HG03095 (cell line): ENCODE measurements around the gene BID.
"Not testable (repeated sequence)": the region's sequence is repeated elsewhere in the genome, so short reads cannot be mapped to it uniquely, and the experiment has no call there.

ENCODE experiments used
- ATAC-seq: cut with Tn5 transposase; IDR thresholded peaks from one replicate; pipeline ENCODE4 v1.9.1; 2021; ENCODE audit warnings: moderate library complexity; ENCODE audit not compliant: unreplicated experiment

Gene BID

GRCh38 chr22:17770180-17771077 is 3.8 kb downstream of the BID start:
- ATAC-seq: no peak

GRCh38 chr22:17769716-17770082 is 4.6 kb downstream of the BID start:
- ATAC-seq: no peak

DNA sequence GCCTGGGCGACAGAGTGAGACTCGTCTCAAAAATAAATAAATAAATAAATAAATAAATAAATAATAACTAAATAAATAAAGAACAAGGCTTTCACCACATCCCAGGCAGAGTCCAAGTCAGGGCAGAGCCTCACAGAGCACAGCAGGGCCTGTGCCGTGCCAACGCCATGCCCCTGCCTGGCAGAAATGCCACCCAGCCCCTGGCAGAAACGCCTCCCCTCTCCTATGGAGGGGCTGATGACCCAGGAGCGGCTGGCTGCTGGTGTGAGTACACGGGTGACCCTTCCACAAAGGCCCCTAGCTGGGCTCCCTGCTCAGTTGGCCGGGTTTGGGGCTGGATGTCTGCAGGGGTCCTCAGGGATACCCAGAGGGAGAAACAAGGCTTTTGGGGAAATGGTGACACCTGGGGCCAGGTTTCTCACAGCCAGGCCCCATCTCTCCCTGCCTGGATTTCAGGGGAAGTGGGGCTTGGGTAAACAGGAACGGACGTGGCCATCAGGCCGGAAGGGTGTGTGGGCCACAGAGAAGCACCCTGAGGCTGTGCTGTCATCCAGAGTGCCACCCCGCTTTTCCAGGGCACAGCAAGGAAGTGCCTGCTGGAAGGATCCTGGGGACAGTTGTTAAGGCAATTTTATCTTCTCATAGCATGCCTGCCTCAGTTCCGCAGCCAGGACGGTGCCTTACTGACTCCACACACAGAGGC is 5.1 kb downstream of the BID start:
- no peak for ATAC-seq

DNA sequence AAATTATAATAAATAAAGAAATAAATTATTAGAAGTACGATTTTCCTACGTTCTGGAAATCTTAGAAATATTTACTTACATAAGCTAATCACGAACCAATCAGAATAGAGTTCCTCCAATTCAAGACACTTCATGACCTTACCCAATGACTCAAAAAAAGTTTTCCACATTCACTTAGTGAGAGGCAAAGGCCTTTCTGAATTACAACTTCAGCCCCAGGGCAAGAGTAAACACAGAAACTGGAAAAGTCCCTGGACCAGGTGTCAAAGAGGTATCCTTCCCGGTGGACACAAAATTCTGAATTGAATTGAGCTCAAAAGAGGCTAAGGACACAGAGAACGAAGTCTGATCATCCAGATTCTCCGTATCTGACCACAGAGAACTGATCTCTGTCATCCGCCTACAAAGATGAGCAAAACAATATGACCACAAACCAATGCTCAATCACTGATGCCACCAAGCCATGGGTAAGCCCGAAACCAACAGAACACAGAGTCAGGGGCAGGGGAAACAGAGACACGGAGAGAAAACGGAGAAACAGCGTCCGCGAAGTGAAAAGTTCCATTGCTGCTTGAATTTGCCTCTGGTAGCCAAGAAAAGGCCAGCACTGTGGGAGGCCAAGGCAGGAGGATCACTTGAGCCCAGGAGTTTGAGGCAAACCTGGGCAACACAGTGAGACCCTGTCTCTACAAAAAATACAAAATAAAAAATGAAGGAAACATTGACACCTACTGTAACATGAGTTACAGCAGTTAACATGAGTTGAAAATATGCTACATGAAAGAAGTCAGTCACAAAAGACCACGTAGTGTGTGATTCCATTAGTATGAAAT is 6.8 kb downstream of the BID start:
- peak; percentile 57 for ATAC-seq

DNA sequence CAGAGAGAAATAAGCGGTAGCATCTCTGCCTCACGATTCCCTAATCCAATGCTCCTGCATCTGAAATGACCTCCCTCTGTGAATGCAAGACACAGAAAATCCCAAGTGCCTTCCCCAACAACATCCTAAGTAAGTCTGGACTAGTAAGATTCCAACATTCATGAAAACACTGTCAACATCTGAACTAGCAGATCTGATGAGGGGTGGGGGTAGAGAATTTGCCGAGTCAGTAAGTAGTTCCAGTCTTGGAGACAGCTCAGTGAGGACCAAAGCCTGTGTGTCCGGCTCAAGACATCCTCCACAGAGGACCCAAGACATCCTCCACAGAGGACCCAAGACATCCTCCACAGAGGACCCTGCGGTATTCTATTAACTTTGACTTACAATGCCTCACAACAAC is 9.4 kb downstream of the BID start:
- ATAC-seq: not testable (repeated sequence)

GRCh38 chr22:17764036-17764435 is 10.2 kb downstream of the BID start:
- ATAC-seq: no peak

DNA sequence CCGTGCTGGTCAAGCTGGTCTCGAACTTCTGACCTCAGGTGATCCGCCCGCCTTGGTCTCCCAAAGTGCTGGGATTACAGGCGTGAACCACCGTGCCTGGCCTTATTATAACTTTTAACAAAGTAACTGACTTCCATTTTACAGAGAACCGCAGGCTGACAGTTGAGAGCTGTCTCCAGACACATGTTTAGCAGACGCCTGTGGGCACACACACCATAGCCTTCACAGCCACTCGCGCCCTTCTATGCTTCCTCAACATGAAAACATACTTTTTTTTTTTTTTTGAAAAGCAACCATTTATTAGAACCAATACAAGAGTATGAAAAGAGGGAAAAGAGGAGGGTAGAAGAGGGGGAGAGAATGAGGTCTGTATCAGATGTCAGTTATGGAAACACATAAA is 10.8 kb downstream of the BID start:
- ATAC-seq: not testable (repeated sequence)

DNA sequence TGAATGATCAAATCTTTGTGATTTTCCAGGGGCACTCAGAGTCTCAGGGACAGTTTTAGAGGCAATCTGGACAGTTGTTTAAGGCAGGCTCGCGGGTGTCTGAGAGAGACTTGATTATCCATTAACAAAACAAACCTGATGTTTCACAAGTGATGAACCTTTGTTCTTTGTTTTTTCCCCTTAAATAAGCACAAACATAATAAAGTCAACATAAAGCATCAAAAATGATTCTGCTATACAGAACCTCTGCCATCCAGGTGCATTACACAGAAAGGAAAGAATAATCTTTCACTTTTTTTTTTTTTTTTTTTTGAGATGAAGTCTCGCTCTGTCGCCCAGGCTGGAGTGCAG is 13.2 kb downstream of the BID start:
- ATAC-seq: no peak

DNA sequence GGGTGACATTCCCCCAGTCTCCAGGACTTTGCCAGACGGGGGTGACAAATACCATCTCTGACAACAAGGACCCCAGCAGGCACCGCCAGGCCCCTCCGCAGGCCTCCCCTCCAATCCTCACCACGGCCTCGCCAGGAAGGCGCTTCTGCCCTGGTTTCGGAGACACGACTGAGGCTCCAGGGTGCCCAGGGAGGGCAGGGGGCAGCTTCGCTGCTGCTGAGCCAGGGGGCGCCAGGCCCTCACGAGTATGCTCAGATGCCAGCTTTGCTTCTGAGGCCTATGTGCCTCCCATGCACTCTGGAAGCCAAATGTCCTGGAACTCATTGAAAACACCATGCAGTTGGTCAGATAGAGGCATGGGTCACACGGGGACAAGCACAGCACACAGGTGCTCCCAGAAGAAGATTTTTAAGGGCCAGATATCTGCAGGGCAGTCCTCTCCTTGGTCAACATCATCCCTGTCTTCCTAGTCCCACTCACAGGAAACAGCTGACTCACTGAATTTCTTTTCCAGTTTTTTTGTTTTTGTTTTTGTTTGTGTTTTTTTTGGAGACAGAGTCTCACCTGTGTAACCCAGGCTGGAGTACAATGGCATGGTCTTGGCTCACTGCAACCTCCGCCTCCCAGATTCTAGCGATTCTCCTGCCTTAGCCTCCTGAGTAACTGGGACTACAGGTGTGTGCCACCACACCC is 19.9 kb downstream of the BID start:
- ATAC-seq: no peak

- ATAC-seq: no peak
These were observed 20.8 kb downstream of the BID start for GRCh38 chr22:17753401-17753989.

DNA sequence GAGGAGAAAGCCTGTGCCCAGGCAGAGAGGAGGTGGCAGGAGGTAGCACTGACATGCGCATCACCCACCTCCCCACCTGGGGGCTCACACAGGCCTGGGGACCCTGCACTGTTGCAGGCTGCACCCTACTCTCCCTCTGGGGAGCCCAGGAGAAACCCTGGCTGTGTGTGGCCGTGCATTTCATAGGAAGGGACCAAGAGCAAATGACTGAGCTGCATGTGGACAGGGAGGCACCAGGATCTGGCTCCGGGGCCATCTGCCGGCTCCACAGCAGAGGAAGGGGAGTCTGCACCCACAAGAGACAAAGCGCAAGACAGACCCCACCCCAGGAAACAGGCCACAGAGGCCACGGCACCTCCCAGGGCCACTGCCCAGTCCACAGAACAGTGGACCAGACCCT is 22.7 kb downstream of the BID start:
- no peak for ATAC-seq

DNA sequence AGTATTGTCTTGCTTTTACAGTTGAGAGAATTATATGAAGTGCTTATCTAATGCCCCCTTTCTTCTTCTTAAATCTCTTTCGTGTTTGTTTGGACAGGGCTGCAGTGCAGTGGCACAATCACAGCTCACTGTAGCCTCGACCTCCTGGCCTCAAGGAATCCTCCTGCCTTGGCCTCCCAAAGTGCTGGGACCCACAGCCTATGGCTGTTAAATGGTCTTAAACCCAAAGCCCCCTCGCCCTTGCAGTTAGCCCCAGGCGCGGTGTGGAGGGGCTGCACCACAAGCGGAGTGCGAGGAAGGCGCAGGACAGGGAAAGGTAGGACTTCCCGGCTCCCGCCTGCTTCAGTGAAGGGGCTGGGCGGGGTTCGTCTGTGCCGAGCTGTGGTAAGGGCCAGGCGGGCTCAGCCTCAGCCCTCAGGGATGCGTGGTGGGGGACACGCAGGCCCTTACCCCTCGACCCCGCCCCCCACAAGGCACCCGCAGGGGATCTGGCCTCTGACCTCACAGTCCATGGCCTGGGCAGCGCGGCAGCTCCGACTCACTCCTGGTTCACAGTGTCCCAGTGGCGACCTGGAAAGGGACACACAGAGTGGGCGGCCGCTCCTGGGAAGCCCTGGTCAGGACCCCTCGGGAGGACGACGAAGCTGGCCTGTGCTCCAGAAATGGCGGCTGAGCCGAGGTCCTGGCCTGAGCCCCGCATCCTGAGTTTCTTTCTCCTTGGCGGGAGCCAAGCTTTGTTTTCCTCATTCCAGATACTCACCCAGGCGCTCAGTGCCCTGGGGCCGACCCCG is 24.5 kb downstream of the BID start:
- no peak for ATAC-seq

DNA sequence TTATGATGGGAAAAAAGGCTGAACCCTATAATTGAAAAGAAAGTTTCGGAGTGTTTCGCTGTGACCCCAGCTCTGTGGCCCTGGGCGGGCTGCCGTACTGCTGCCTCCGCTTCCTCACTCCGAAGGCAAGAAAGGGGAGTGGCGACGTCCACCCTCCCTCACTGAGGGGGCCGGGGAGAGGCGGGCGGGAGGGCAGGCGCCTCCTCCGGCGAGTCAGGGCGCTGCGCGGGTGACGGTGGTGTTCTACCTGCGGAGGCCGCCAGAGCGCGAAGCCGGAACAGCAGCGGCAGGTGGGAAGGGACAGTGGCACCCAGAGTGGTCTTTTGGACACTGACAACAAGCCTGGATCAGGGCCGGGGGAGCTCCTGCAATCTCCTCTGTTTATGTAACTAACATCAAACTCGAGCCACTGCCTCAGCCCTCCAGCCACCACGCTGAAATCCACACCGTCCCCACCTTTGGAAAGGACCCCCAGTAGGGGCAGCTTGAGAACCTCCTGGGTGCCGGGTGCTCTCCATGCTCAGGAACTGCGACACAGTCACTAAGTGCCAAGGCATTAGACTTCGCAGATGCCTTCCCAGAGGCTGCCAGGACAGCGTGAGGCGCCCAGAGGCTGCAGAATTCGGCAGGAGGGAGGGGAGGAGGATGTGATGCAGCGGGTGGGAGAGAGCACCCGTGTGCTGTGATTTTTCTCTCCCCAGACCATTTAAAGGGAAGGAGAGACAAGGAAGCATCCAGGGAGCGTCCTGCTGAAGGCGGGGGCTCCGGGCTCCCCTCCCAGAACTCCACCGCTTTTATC is 25.5 kb downstream of the BID start:
- no peak for ATAC-seq

DNA sequence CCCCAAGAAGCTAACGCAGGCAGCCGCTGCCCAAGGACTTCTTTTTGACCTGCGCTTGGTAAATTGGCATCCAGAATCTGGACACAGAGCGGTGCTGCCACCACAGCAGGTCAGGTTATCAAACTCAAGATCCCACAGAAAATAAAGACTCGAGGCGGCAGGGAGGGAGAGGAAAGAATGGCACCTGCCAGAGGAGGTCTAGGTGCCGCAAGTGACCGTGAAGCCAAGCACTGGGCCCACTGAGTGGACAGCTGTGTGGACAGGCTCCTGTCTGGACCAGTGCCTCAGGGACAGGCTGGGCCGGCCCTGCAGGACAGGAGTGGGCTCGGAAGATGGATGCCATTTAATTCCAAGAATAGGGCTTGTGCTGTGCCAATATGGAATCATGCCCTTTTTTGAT is 27.4 kb downstream of the BID start:
- no peak for ATAC-seq

- no peak for ATAC-seq
These were observed 29.8 kb downstream of the BID start for GRCh38 chr22:17744430-17744829.

- no peak for ATAC-seq
These were observed 30.4 kb downstream of the BID start for GRCh38 chr22:17743661-17744411.

GRCh38 chr22:17742527-17742902 is 31.8 kb downstream of the BID start:
- peak; percentile 70 for ATAC-seq

DNA sequence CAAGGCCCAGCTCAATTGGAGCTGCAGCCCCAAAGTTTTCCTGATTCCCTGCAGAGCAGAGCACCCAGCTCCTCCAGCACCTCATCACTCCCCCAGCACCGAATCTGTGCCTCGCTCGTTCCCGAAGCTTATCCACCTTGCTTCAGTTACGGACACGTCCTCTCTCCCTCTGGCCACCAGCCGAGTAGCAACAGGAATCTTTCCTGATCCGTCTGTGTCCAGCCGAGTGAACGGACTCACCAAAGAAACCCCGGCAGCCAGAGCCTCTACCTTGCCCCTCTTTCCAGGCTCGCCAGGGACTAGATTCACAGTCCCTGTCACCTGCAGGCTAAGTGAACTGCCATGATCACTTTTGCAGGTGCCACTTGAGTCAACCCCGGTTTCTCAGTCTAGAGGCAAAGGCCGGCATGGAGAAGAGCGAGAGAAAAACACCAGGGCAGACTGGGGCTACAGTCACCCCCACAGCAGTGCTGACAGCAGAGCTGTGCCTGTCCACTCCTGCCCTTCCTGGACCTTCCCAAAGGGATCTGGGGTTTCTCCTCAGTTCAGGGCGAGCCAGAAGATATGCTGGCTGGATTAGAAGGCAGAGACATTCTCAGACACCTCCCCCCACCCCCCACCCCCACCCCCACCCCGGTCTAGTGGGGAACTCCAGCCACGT is 32.3 kb downstream of the BID start:
- no peak for ATAC-seq
